ENCODE results near the gene STEAP3.

Gene STEAP3

GRCh38 chr2:119178776-119179175, 44.9 kb upstream of the STEAP3 start:
- no peak for DNase-seq (ENCODE audit: low spot score)
- in situ Hi-C loops (cut with MboI; ENCODE audit: low pct_unique_long_range_greater_than_20kb, low sequenced_read_pairs, unreplicated experiment) = no loop called here
- TF ChIP-seq, protein P1, sequence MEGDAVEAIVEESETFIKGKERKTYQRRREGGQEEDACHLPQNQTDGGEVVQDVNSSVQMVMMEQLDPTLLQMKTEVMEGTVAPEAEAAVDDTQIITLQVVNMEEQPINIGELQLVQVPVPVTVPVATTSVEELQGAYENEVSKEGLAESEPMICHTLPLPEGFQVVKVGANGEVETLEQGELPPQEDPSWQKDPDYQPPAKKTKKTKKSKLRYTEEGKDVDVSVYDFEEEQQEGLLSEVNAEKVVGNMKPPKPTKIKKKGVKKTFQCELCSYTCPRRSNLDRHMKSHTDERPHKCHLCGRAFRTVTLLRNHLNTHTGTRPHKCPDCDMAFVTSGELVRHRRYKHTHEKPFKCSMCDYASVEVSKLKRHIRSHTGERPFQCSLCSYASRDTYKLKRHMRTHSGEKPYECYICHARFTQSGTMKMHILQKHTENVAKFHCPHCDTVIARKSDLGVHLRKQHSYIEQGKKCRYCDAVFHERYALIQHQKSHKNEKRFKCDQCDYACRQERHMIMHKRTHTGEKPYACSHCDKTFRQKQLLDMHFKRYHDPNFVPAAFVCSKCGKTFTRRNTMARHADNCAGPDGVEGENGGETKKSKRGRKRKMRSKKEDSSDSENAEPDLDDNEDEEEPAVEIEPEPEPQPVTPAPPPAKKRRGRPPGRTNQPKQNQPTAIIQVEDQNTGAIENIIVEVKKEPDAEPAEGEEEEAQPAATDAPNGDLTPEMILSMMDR (IDR thresholded peaks at IDR 0.05; ENCODE audit: extremely low read depth, insufficient read depth, missing control alignments) = no peak

- TF ChIP-seq, protein P1 (IDR thresholded peaks at IDR 0.05; ENCODE audit: extremely low read depth, insufficient read depth, missing control alignments) = no peak
- in situ Hi-C loops (cut with MboI; ENCODE audit: low pct_unique_long_range_greater_than_20kb, low sequenced_read_pairs, unreplicated experiment) = no loop called here
- DNase-seq (ENCODE audit: low spot score) = no peak
Measured at GRCh38 chr2:119179202-119179601, 44.4 kb upstream of the STEAP3 start.

DNA sequence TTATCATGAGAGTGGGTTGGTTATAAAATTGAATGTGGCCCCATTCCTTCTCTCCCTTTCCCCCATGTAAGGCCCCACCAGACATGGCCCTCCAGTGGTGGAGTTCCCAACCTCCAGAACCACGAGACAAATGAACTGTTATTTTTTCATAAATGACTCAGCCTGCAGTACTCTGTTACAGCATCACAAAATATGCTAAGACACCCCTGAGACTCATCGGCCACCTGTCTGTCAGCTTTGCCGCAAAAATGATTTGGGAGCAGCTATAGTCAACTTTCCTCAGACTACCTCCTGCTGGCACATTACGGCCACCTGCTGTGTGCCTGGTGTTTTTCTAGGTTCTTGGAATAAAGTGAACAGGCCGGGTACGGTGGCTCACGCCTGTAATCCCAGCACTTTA, 43.6 kb upstream of the STEAP3 start:
- DNase-seq (ENCODE audit: low spot score) = no peak
- in situ Hi-C loops (cut with MboI; ENCODE audit: low pct_unique_long_range_greater_than_20kb, low sequenced_read_pairs, unreplicated experiment) = no loop called here
- TF ChIP-seq, protein P1 (IDR thresholded peaks at IDR 0.05; ENCODE audit: extremely low read depth, insufficient read depth, missing control alignments) = no peak

DNA sequence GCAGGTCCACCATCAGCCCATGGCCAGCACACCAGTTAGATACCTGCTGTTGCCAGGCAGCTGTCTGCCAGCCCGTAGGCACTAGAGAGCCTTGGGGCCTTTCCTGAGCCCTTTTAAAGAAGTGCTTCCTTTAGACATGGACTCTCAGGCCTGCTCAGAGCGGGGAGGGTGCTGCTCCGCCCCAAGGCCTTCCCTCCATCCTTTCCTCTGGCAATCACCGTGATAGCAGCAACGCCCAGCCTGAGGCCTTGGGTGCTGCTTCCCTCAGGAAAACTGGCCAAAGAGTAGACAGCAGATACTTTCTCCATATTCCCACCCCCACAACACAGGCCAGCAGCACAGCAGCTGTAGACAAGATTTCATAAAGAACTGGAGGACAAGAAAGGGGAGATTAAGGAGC, 42.7 kb upstream of the STEAP3 start:
- TF ChIP-seq, protein P1 (IDR thresholded peaks at IDR 0.05; ENCODE audit: extremely low read depth, insufficient read depth, missing control alignments) = no peak
- in situ Hi-C loops (cut with MboI; ENCODE audit: low pct_unique_long_range_greater_than_20kb, low sequenced_read_pairs, unreplicated experiment) = no loop called here
- no peak for DNase-seq (ENCODE audit: low spot score)

DNA sequence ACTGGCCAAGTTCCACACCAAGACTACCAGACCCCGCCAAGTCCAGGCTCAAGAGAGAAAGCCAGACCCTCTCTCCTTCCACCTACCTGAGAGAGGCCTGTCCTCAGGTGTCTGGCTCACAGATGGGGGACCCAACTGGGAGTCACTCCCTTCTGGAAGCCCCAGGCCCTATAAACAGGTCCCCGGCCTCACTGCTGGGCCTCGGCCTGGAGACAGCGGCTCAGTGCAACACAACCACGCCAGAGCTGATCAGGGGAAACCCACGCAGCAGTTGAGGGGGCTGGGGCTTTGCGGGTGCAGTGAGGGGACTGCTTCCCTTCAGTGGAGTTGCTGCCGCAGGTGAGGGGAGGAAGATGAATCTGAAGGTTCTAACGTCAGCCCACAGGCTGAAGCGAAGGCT, 42.2 kb upstream of the STEAP3 start:
- in situ Hi-C loops (cut with MboI; ENCODE audit: low pct_unique_long_range_greater_than_20kb, low sequenced_read_pairs, unreplicated experiment) = no loop called here
- no peak for DNase-seq (ENCODE audit: low spot score)
- TF ChIP-seq, protein P1 (IDR thresholded peaks at IDR 0.05; ENCODE audit: extremely low read depth, insufficient read depth, missing control alignments) = no peak

GRCh38 chr2:119181791-119182445, 41.7 kb upstream of the STEAP3 start:
- in situ Hi-C loops (cut with MboI; ENCODE audit: low pct_unique_long_range_greater_than_20kb, low sequenced_read_pairs, unreplicated experiment) = no loop called here
- TF ChIP-seq, protein P1 (IDR thresholded peaks at IDR 0.05; ENCODE audit: extremely low read depth, insufficient read depth, missing control alignments) = no peak
- DNase-seq (ENCODE audit: low spot score) = no peak

All from GM13977 (cell line).